DMS 273 (cell line): Measurements from ENCODE around the gene QDPR.
"Not testable (repeated sequence)": the region's sequence is repeated elsewhere in the genome, so short reads cannot be mapped to it uniquely, and the experiment has no call there.

Source experiments
- DNase-seq: peaks from one replicate; lab custom pipeline; 2025; ENCODE audit not compliant: unreplicated experiment; lab: John Stamatoyannopoulos, UW

Gene QDPR

GRCh38 chr4:17492058-17492741 lies 19.7 kb downstream of the QDPR start:
- DNase-seq, result peak; percentile 65

GRCh38 chr4:17491196-17491595 lies 20.7 kb downstream of the QDPR start:
- DNase-seq, result peak; percentile 15

GRCh38 chr4:17490575-17491059 lies 21.3 kb downstream of the QDPR start:
- no peak for DNase-seq

GRCh38 chr4:17489721-17490120 lies 22.2 kb downstream of the QDPR start:
- no peak for DNase-seq

GRCh38 chr4:17489123-17489522 lies 22.8 kb downstream of the QDPR start:
- no peak for DNase-seq

GRCh38 chr4:17482716-17483115 lies 29.2 kb downstream of the QDPR start:
- DNase-seq, result no peak

GRCh38 chr4:17480955-17481354 lies 30.9 kb downstream of the QDPR start:
- no peak for DNase-seq

GRCh38 chr4:17480210-17480927 lies 31.5 kb downstream of the QDPR start:
- DNase-seq, result peak; percentile 4

- peak; percentile 8 for DNase-seq
These were observed 34.0 kb downstream of the QDPR start for GRCh38 chr4:17477774-17478472.

GRCh38 chr4:17476853-17477252 lies 35.0 kb downstream of the QDPR start:
- no peak for DNase-seq

- no peak for DNase-seq
These were observed 36.4 kb downstream of the QDPR start for GRCh38 chr4:17475481-17475880.

- DNase-seq, result no peak
These were observed 41.8 kb downstream of the QDPR start for GRCh38 chr4:17469931-17470674.

GRCh38 chr4:17468619-17469221 lies 43.2 kb downstream of the QDPR start:
- peak; percentile 40 for DNase-seq

- DNase-seq, result no peak
These were observed 48.3 kb downstream of the QDPR start for GRCh38 chr4:17463606-17464005.

GRCh38 chr4:17450269-17450804 lies 61.6 kb downstream of the QDPR start:
- DNase-seq, result no peak

- no peak for DNase-seq
These were observed 63.2 kb downstream of the QDPR start for GRCh38 chr4:17448689-17449088.

- DNase-seq, result peak; percentile 82
These were observed 64.1 kb downstream of the QDPR start for GRCh38 chr4:17447675-17448298.

- DNase-seq, result no peak
These were observed 64.8 kb downstream of the QDPR start for GRCh38 chr4:17447056-17447455.

- DNase-seq, result not testable (repeated sequence)
These were observed 69.4 kb downstream of the QDPR start for GRCh38 chr4:17442477-17442876.

- no peak for DNase-seq
These were observed 74.5 kb downstream of the QDPR start for GRCh38 chr4:17437396-17437795.
